Coronary artery (tissue), 2 donors: ENCODE data around the gene SIT1.

Experiments used
- DNase-seq: peaks from one replicate; pipeline ENCODE4 v3.0.0-alpha.2; 2017; ENCODE audit warnings: low spot score
- H3K27ac ChIP-seq, 2 donors: fragments of 200-600 bp; sonication (generic); one replicate each; pipeline ENCODE4 v1.5.1; 2016 to 2019
- H3K4me3 ChIP-seq: fragments of 200-600 bp; sonication (generic); 2 replicates; pipeline ENCODE4 v1.5.1; 2016; ENCODE audit warnings: mild to moderate bottlenecking, moderate library complexity
- CTCF ChIP-seq: fragments of 200-600 bp; sonication (generic); IDR thresholded peaks from one replicate; pipeline ENCODE4 v1.5.1; 2019; ENCODE audit warnings: antibody characterized with exemption

Gene SIT1

GRCh38 chr9:35656348-35656747 is 5.6 kb upstream of the SIT1 start:
- no peak overlapping the region for H3K4me3 ChIP-seq
- H3K27ac ChIP-seq = peak overlapping the region; percentile 99
- no peak for DNase-seq
- TF ChIP-seq CTCF = no peak

- TF ChIP-seq CTCF = no peak
- Histone ChIP-seq H3K4me3 (no peak overlapping the region), H3K27ac (no peak overlapping the region)
- DNase-seq = no peak
Observed at GRCh38 chr9:35653611-35654010, 2.9 kb upstream of the SIT1 start.

- no peak for TF ChIP-seq CTCF
- no peak for DNase-seq
- Histone ChIP-seq H3K4me3 (no peak overlapping the region), H3K27ac (no peak overlapping the region)
Observed at GRCh38 chr9:35652829-35653209, 2.1 kb upstream of the SIT1 start.

- TF ChIP-seq CTCF = no peak
- no peak overlapping the region for H3K4me3 ChIP-seq
- no peak for DNase-seq
- H3K27ac ChIP-seq = no peak overlapping the region
Observed at GRCh38 chr9:35651956-35652828, 1.5 kb upstream of the SIT1 start.

- no peak for TF ChIP-seq CTCF
- peak overlapping the region; percentile 42 for H3K4me3 ChIP-seq
- no peak for DNase-seq
- peak overlapping the region; percentile 5 to 77 for H3K27ac ChIP-seq
Observed at GRCh38 chr9:35649431-35650340, 1.0 kb downstream of the SIT1 start.

GRCh38 chr9:35646533-35647265 is 4.0 kb downstream of the SIT1 start:
- DNase-seq = peak; percentile 93
- TF ChIP-seq CTCF = peak; percentile 92
- peak overlapping the region; percentile 84 for H3K4me3 ChIP-seq
- H3K27ac ChIP-seq = peak overlapping the region; percentile 83 to 87
